ENCODE data around the gene PSEN2. TPM values are rescaled to one million over a fixed set of nuclear protein-coding genes. Genes with fewer than 3 reads are reported as not detected.

The PSEN2 gene
- total RNA-seq, 1 donor from 2014 or later = 12.4 TPM

- no peak overlapping the region for H3K4me3 Mint-ChIP-seq
- H3K9me3 Mint-ChIP-seq = no peaks in the 10 kb centered on the region
- H3K27ac Mint-ChIP-seq = no peak overlapping the region
- H3K36me3 Mint-ChIP-seq = peaks cover 1% of the 10 kb centered on the region
- peaks cover 11% of the 10 kb centered on the region for H3K27me3 Mint-ChIP-seq (ENCODE audit: low read depth)
- DNase-seq (ENCODE audit: low spot score in 2 of 2, unreplicated experiment in 2 of 2) = peak in 1 of 2 experiments; percentile 25
- TF ChIP-seq CTCF (IDR thresholded peaks at IDR 0.05; ENCODE audit: unreplicated experiment) = no peak
- H3K4me1 Mint-ChIP-seq = peaks cover 16% of the 10 kb centered on the region
These were observed 3.6 kb downstream of the PSEN2 start for GRCh38 chr1:226873771-226874578.

- H3K4me1 Mint-ChIP-seq = peaks cover 16% of the 10 kb centered on the region
- peaks cover 8% of the 10 kb centered on the region for H3K27me3 Mint-ChIP-seq (ENCODE audit: low read depth)
- peak in 1 of 2 experiments; percentile 1 for DNase-seq (ENCODE audit: low spot score in 2 of 2, unreplicated experiment in 2 of 2)
- no peak for TF ChIP-seq CTCF (IDR thresholded peaks at IDR 0.05; ENCODE audit: unreplicated experiment)
- no peak overlapping the region for H3K27ac Mint-ChIP-seq
- H3K36me3 Mint-ChIP-seq = peaks cover 1% of the 10 kb centered on the region
- no peaks in the 10 kb centered on the region for H3K9me3 Mint-ChIP-seq
- no peak overlapping the region for H3K4me3 Mint-ChIP-seq
These were observed 4.4 kb downstream of the PSEN2 start for GRCh38 chr1:226874579-226875425.

- no peak for DNase-seq (ENCODE audit: low spot score in 2 of 2, unreplicated experiment in 2 of 2)
- peaks cover 8% of the 10 kb centered on the region for H3K27me3 Mint-ChIP-seq (ENCODE audit: low read depth)
- H3K4me3 Mint-ChIP-seq = no peak overlapping the region
- H3K4me1 Mint-ChIP-seq = peaks cover 16% of the 10 kb centered on the region
- no peaks in the 10 kb centered on the region for H3K9me3 Mint-ChIP-seq
- no peak for TF ChIP-seq CTCF (IDR thresholded peaks at IDR 0.05; ENCODE audit: unreplicated experiment)
- H3K36me3 Mint-ChIP-seq = peaks cover 3% of the 10 kb centered on the region
- H3K27ac Mint-ChIP-seq = no peak overlapping the region
These were observed 5.4 kb downstream of the PSEN2 start for GRCh38 chr1:226875641-226876295.

GRCh38 chr1:226877669-226878068, 7.3 kb downstream of the PSEN2 start:
- H3K36me3 Mint-ChIP-seq = peaks cover 6% of the 10 kb centered on the region
- no peak overlapping the region for H3K27ac Mint-ChIP-seq
- no peak overlapping the region for H3K4me3 Mint-ChIP-seq
- no peaks in the 10 kb centered on the region for H3K27me3 Mint-ChIP-seq (ENCODE audit: low read depth)
- peaks cover 8% of the 10 kb centered on the region for H3K4me1 Mint-ChIP-seq
- no peak for TF ChIP-seq CTCF (IDR thresholded peaks at IDR 0.05; ENCODE audit: unreplicated experiment)
- H3K9me3 Mint-ChIP-seq = no peaks in the 10 kb centered on the region
- no peak for DNase-seq (ENCODE audit: low spot score in 2 of 2, unreplicated experiment in 2 of 2)

- H3K36me3 Mint-ChIP-seq = peaks cover 12% of the 10 kb centered on the region
- peaks cover 20% of the 10 kb centered on the region for H3K4me1 Mint-ChIP-seq
- DNase-seq (ENCODE audit: low spot score in 2 of 2, unreplicated experiment in 2 of 2) = no peak
- H3K27ac Mint-ChIP-seq = no peak overlapping the region
- no peak overlapping the region for H3K4me3 Mint-ChIP-seq
- TF ChIP-seq CTCF (IDR thresholded peaks at IDR 0.05; ENCODE audit: unreplicated experiment) = no peak
- H3K9me3 Mint-ChIP-seq = no peaks in the 10 kb centered on the region
- no peaks in the 10 kb centered on the region for H3K27me3 Mint-ChIP-seq (ENCODE audit: low read depth)
These were observed 10.2 kb downstream of the PSEN2 start for GRCh38 chr1:226880372-226881287.

Data from mesothelial cell of epicardium (in vitro differentiated cells).